Mammary epithelial cell (primary cell): Measurements from ENCODE around the gene FILIP1.

Source experiments
- EZH2 ChIP-seq: IDR thresholded peaks from 2 replicates; pipeline ENCODE4 v1.6.1; 2012; ENCODE audit warnings: low read length, inconsistent platforms, borderline replicate concordance
- TF ChIP-seq, protein P1 (sequence below), 2 donors: IDR thresholded peaks in 1 of 2; conservative IDR thresholded peaks in 1 of 2; 2 replicates each; pipeline ENCODE4 v1.5.1; 2011 to 2012; ENCODE audit warnings: inconsistent platforms in 2 of 2, low read length in 2 of 2, mild to moderate bottlenecking in 2 of 2, control low read depth in 1 of 2, low read depth in 1 of 2; ENCODE audit not compliant: insufficient read depth in 1 of 2; ENCODE audit errors: extremely low read depth in 1 of 2

DNA sequence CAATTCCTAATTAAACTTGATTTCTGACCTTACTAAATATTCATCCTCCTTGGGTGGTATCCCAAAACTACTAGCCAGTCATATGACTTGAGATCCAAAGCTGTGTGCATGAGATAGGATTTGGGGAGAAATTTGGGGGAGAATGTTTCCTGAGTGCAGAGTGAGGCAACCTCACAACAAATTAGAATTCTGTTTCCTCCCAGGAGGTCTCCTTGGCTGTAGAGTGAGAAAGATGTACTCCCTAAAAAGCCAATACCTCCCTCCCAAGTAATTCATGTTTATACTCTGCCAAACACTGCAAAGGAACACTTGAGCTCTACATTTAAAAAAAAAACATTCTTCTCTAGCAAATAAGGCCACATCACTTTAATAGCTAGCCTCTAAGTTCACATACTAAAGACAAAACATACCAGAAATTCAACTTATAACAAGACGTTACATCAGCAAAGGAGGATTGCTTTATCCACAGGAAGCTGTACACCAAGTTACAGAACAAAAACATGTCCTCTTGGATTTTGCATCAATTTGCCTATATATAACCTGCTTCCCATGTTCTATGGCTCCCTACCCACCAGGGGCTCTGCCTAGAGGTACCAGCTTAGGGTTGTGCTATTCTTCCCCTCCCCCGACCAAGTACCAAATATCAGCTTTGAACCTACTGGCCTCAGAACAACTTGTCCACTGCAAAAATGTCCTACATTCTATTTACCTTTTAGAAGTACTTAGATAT is 193.6 kb downstream of the FILIP1 start:
- TF ChIP-seq, protein P1, sequence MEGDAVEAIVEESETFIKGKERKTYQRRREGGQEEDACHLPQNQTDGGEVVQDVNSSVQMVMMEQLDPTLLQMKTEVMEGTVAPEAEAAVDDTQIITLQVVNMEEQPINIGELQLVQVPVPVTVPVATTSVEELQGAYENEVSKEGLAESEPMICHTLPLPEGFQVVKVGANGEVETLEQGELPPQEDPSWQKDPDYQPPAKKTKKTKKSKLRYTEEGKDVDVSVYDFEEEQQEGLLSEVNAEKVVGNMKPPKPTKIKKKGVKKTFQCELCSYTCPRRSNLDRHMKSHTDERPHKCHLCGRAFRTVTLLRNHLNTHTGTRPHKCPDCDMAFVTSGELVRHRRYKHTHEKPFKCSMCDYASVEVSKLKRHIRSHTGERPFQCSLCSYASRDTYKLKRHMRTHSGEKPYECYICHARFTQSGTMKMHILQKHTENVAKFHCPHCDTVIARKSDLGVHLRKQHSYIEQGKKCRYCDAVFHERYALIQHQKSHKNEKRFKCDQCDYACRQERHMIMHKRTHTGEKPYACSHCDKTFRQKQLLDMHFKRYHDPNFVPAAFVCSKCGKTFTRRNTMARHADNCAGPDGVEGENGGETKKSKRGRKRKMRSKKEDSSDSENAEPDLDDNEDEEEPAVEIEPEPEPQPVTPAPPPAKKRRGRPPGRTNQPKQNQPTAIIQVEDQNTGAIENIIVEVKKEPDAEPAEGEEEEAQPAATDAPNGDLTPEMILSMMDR (conservative IDR thresholded peaks at IDR 0.05 in 1 of 2, IDR thresholded peaks at IDR 0.05 in 1 of 2; ENCODE audit: extremely low read depth in 1 of 2, insufficient read depth in 1 of 2, low read depth in 1 of 2, low read length in 2 of 2) = no peak
- TF ChIP-seq EZH2 = no peak
